GM21528 (cell line): Measurements from ENCODE around the gene XPO4.

Experiments
- ATAC-seq: cut with Tn5 transposase; IDR thresholded peaks from one replicate; pipeline ENCODE4 v1.9.1; 2021; ENCODE audit warnings: mild to moderate bottlenecking, moderate library complexity; ENCODE audit not compliant: unreplicated experiment, low FRiP score

Gene XPO4

GRCh38 chr13:20740021-20740420 is 162.5 kb downstream of the XPO4 start:
- ATAC-seq, result no peak

- no peak for ATAC-seq
Measured at GRCh38 chr13:20738616-20739015, 163.9 kb downstream of the XPO4 start.

GRCh38 chr13:20729633-20730585 is 172.6 kb downstream of the XPO4 start:
- no peak for ATAC-seq

GRCh38 chr13:20728579-20729311 is 173.8 kb downstream of the XPO4 start:
- ATAC-seq, result no peak

GRCh38 chr13:20727856-20728255 is 174.7 kb downstream of the XPO4 start:
- ATAC-seq, result no peak
